ENCODE results near the gene WNT4. TPM values are rescaled to one million over a fixed set of nuclear protein-coding genes. Genes with fewer than 3 reads are reported as not detected.

WNT4 gene
- total RNA-seq, 4 donors from 2014 or later, result 0.19 to 0.33 (median 0.29) TPM; not detected in 1

DNA sequence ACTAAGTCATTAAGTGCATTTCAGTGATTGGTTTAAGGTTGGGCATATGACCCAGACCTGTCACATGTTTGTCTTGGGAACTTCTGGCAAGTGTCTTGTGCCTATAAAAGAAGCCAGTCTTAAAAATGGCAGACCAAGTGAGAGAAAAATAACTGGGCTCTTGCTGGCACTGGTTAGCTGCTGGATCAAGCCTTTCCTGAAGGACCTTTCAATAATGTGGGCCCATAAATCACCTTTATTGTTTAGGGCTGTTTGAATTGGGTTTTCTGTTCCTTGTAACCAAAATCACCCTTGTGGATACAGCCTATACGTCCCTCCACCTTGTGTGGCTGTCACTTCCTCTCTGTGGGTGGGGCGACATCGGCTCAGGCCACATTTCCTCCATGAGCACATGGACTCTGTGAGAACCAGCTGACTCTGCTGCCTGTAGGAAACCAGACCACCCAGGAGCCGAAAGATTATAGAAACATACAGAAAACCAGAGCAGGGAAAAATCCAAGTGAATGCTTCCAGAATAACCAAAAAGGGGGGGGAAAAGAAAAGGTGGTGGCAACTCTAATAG, 25.6 kb upstream of the WNT4 start:
- no peaks in the 10 kb centered on the region for H3K36me3 ChIP-seq
- TF ChIP-seq, protein P1, sequence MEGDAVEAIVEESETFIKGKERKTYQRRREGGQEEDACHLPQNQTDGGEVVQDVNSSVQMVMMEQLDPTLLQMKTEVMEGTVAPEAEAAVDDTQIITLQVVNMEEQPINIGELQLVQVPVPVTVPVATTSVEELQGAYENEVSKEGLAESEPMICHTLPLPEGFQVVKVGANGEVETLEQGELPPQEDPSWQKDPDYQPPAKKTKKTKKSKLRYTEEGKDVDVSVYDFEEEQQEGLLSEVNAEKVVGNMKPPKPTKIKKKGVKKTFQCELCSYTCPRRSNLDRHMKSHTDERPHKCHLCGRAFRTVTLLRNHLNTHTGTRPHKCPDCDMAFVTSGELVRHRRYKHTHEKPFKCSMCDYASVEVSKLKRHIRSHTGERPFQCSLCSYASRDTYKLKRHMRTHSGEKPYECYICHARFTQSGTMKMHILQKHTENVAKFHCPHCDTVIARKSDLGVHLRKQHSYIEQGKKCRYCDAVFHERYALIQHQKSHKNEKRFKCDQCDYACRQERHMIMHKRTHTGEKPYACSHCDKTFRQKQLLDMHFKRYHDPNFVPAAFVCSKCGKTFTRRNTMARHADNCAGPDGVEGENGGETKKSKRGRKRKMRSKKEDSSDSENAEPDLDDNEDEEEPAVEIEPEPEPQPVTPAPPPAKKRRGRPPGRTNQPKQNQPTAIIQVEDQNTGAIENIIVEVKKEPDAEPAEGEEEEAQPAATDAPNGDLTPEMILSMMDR (IDR thresholded peaks at IDR 0.05), result no peak
- TF ChIP-seq POLR2AphosphoS5 (IDR thresholded peaks at IDR 0.05) (no peak), EP300 (IDR thresholded peaks at IDR 0.05) (no peak), POLR2A (IDR thresholded peaks at IDR 0.05; ENCODE audit: low read depth) (no peak)
- no peak overlapping the region for H3K27ac ChIP-seq (replicated peaks in 1 of 4)
- H3K4me1 ChIP-seq, result peaks cover 0 to 4% (median 0%) of the 10 kb centered on the region in 4 donors
- DNase-seq (ENCODE audit: extremely low spot score), result no peak
- whole genome bisulfite sequencing, result 65% methylated on average over 4 of the region's 4 CpGs
- no peak overlapping the region for H3K4me3 ChIP-seq
- intact Hi-C loops (cut with DNase I), result no loop called here
- H3K27me3 ChIP-seq, result no peaks in the 10 kb centered on the region
- H3K9me3 ChIP-seq, result no peaks in the 10 kb centered on the region

DNA sequence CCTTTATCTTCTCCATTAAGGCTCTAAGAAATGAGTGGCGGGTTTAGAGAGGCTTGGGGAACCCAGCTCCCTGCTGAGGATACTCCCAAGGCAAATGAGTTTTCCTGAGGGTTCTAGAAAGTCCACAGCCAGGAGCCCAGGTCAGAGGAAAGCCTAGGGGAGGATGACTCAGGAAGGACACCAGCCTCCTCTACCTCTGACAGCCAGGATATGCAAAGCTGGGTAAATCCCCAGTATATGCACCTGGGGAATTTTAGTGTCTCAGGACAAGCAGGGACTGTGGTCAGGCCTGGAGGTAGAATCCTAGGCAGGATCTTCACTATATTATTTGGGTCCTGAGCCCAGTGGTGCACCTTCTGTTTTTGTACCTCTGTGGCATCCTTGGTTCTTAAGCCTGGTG, 23.5 kb upstream of the WNT4 start:
- 94% methylated on average over 1 of the region's 1 CpG for WGBS
- H3K27ac ChIP-seq (replicated peaks in 1 of 4), result no peak overlapping the region
- peaks cover 0 to 6% (median 0%) of the 10 kb centered on the region in 4 donors for H3K4me1 ChIP-seq
- H3K9me3 ChIP-seq, result no peaks in the 10 kb centered on the region
- no peaks in the 10 kb centered on the region for H3K36me3 ChIP-seq
- TF ChIP-seq POLR2AphosphoS5 (IDR thresholded peaks at IDR 0.05), result no peak
- TF ChIP-seq, protein P1 (IDR thresholded peaks at IDR 0.05), result no peak
- TF ChIP-seq EP300 (IDR thresholded peaks at IDR 0.05), result no peak
- TF ChIP-seq POLR2A (IDR thresholded peaks at IDR 0.05; ENCODE audit: low read depth), result no peak
- intact Hi-C loops (cut with DNase I), result no loop called here
- DNase-seq (ENCODE audit: extremely low spot score), result no peak
- no peak overlapping the region for H3K4me3 ChIP-seq
- no peaks in the 10 kb centered on the region for H3K27me3 ChIP-seq

DNA sequence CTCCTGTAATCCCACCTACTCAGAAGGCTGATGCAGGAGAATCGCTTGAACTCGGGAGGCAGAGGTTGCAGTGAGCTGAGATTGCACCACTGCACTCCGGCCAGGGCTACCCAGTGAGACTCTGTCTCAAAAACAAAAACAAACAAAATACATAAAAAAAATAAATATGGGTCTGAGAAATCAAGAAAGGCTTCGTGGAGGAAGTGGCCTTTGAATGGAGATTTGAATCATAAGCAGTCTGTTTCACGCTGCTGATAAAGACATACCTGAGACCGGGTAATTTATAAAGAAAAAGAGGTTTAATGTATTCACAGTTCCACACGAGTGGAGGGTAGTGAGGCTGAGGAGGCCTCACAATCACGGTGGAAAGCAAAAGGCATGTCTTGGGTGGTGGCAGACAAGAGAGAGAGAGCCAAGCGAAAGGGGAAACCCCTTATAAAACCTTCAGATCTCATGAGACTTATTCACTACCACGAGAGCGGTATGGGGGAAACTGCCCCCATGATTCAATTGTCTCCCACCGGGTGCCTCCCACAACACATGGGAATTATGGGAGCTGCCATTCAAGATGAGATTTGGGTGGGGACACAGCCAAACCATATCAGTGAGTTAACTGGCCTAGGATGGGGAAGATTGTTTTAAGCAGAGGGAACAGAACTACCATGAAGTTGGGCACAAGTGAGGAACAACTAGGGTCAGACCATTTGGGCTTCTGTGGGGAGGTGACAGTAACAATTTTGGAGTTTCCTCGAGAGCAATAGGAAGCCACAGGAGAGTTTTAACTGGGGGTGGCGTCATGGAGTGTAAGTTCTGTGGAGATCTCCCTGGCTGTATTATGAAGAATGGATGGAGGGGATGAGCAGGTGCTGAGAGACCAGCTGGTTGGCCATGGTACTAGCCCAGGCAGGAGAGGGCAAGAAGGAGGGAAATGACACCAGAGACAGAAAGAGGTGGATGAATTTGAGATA, 22.2 kb upstream of the WNT4 start:
- WGBS, result 87% methylated on average over 14 of the region's 14 CpGs
- no peaks in the 10 kb centered on the region for H3K27me3 ChIP-seq
- no peak overlapping the region for H3K4me3 ChIP-seq
- TF ChIP-seq EP300 (IDR thresholded peaks at IDR 0.05) (no peak), POLR2AphosphoS5 (IDR thresholded peaks at IDR 0.05) (no peak), POLR2A (IDR thresholded peaks at IDR 0.05; ENCODE audit: low read depth) (no peak)
- TF ChIP-seq, protein P1 (IDR thresholded peaks at IDR 0.05), result no peak
- no peak for DNase-seq (ENCODE audit: extremely low spot score)
- no peak overlapping the region for H3K27ac ChIP-seq (replicated peaks in 1 of 4)
- peaks cover 0 to 6% (median 0%) of the 10 kb centered on the region in 4 donors for H3K4me1 ChIP-seq
- H3K36me3 ChIP-seq, result no peaks in the 10 kb centered on the region
- no peaks in the 10 kb centered on the region for H3K9me3 ChIP-seq
- intact Hi-C loops (cut with DNase I), result no loop called here

DNA sequence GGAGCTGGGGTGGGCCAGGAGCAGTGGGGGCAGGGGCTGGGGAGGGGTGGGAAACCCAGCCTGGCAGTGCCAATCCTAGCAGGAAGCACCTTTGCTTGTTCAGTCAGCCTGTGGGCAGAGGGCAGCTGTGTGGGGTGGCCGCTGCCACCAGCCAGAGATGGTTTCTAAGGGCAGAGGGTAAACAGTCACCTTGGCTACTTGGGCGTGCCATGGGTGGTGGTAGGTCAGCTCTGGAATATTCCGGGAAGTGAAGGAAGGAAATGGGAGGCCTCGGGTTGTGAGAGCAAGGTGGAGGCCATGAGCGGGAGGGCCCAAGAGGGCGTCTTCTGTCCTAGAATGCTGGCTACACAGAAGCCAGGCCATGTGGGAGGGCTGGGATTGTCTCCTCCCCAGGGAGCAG, 20.7 kb upstream of the WNT4 start:
- DNase-seq (ENCODE audit: extremely low spot score), result no peak
- peaks cover 0 to 6% (median 0%) of the 10 kb centered on the region in 4 donors for H3K4me1 ChIP-seq
- H3K36me3 ChIP-seq, result no peaks in the 10 kb centered on the region
- WGBS, result 97% methylated on average over 6 of the region's 6 CpGs
- no peak overlapping the region for H3K4me3 ChIP-seq
- TF ChIP-seq, protein P1 (IDR thresholded peaks at IDR 0.05), result no peak
- no peak for TF ChIP-seq EP300 (IDR thresholded peaks at IDR 0.05)
- intact Hi-C loops (cut with DNase I), result no loop called here
- H3K27me3 ChIP-seq, result no peaks in the 10 kb centered on the region
- no peak overlapping the region for H3K27ac ChIP-seq (replicated peaks in 1 of 4)
- H3K9me3 ChIP-seq, result no peaks in the 10 kb centered on the region

All from esophagus muscularis mucosa (tissue), 4 donors.